OCI-LY7 (cell line): ENCODE results near the gene RPS6KA2.

Experiments used
- EZH2phosphoT487 ChIP-seq: fragments of 200-600 bp; sonication (generic); IDR thresholded peaks from 2 replicates; pipeline ENCODE4 v1.6.1; 2018; ENCODE audit warnings: low read depth, borderline replicate concordance, mild to moderate bottlenecking, mixed run types, antibody characterized with exemption, low read length, moderate library complexity, mixed read lengths
- TF ChIP-seq, protein P1 (sequence below): fragments of 200-600 bp; sonication (generic); conservative IDR thresholded peaks from 2 replicates; pipeline ENCODE4 v1.5.1; 2014; ENCODE audit warnings: mild to moderate bottlenecking, antibody characterized with exemption, low read length, moderate library complexity, mixed read lengths

DNA sequence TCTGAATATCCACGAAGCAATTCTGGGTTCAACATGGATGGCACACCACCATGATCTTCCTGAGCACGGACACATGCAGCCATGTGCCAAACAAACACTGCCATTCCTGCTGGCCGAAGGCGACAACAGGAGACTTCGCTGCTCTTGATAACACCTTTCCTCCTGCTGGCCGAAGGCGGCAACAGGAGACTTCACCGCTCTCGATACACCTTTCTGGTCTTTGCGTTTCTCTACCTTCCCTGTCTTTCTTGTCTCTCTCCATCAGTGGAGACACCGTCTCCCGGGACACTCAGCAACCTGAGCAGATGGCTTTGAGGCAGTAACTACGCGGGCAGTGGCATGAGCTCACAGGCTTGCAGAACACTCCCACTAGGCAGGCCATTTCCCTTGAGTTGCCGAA is 189.4 kb downstream of the RPS6KA2 start:
- TF ChIP-seq, protein P1, sequence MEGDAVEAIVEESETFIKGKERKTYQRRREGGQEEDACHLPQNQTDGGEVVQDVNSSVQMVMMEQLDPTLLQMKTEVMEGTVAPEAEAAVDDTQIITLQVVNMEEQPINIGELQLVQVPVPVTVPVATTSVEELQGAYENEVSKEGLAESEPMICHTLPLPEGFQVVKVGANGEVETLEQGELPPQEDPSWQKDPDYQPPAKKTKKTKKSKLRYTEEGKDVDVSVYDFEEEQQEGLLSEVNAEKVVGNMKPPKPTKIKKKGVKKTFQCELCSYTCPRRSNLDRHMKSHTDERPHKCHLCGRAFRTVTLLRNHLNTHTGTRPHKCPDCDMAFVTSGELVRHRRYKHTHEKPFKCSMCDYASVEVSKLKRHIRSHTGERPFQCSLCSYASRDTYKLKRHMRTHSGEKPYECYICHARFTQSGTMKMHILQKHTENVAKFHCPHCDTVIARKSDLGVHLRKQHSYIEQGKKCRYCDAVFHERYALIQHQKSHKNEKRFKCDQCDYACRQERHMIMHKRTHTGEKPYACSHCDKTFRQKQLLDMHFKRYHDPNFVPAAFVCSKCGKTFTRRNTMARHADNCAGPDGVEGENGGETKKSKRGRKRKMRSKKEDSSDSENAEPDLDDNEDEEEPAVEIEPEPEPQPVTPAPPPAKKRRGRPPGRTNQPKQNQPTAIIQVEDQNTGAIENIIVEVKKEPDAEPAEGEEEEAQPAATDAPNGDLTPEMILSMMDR = no peak
- TF ChIP-seq EZH2phosphoT487 = no peak
